Trophoblast cell (in vitro differentiated cells and primary cell): Measurements from ENCODE around the gene C19orf12.

ENCODE experiments used
- DNase-seq, 2 donors: peaks; one replicate each; pipeline ENCODE4 v3.0.0-alpha.2; 2016
- H2AFZ ChIP-seq: 2 replicates; pipeline ENCODE4 v1.6.1; 2013; ENCODE audit warnings: low read length, moderate library complexity, mild to moderate bottlenecking; ENCODE audit not compliant: insufficient read depth, poor library complexity
- H2AK5ac ChIP-seq: 2 replicates; pipeline ENCODE4 v1.6.1; 2013; ENCODE audit warnings: mild to moderate bottlenecking, low read length
- H2BK120ac ChIP-seq: 2 replicates; pipeline ENCODE4 v1.6.1; 2013; ENCODE audit warnings: low read length, mild to moderate bottlenecking, moderate library complexity; ENCODE audit not compliant: insufficient read depth, poor library complexity
- H2BK12ac ChIP-seq: 2 replicates; pipeline ENCODE4 v1.6.1; 2013; ENCODE audit warnings: mild to moderate bottlenecking, low read length, moderate library complexity
- H2BK5ac ChIP-seq: 2 replicates; pipeline ENCODE4 v1.6.1; 2013; ENCODE audit warnings: low read length, low read depth, moderate library complexity, mild to moderate bottlenecking; ENCODE audit not compliant: poor library complexity
- H3K14ac ChIP-seq: 2 replicates; pipeline ENCODE4 v1.6.1; 2013; ENCODE audit warnings: mild to moderate bottlenecking, low read length
- H3K18ac ChIP-seq: 2 replicates; pipeline ENCODE4 v1.6.1; 2013; ENCODE audit warnings: mild to moderate bottlenecking, low read length
- H3K23ac ChIP-seq: 2 replicates; pipeline ENCODE4 v1.6.1; 2013; ENCODE audit warnings: low read length
- H3K27ac ChIP-seq: 2 replicates; pipeline ENCODE4 v1.5.1; 2013; ENCODE audit warnings: low read depth, mild to moderate bottlenecking, inconsistent platforms, low read length, moderate library complexity
- H3K27me3 ChIP-seq: 2 replicates; pipeline ENCODE4 v1.6.1; 2013; ENCODE audit warnings: inconsistent platforms, mild to moderate bottlenecking, low read length, moderate library complexity; ENCODE audit not compliant: insufficient read depth
- H3K36me3 ChIP-seq, 2 experiments: 1 replicate in 1 of 2; 2 replicates in 1 of 2; pipeline ENCODE4 v1.6.1; 2013; ENCODE audit warnings: low read length in 2 of 2, mild to moderate bottlenecking in 2 of 2, moderate library complexity in 1 of 2; ENCODE audit not compliant: insufficient read depth in 2 of 2, control insufficient read depth in 1 of 2
- H3K4ac ChIP-seq: 2 replicates; pipeline ENCODE4 v1.6.1; 2013; ENCODE audit warnings: low read depth, mild to moderate bottlenecking, low read length, moderate library complexity
- H3K4me1 ChIP-seq, 2 experiments: 1 replicate in 1 of 2; 2 replicates in 1 of 2; pipeline ENCODE4 v1.6.1; 2013; ENCODE audit warnings: low read length in 2 of 2, mild to moderate bottlenecking in 2 of 2, moderate library complexity in 1 of 2; ENCODE audit not compliant: insufficient read depth in 2 of 2, control insufficient read depth in 1 of 2
- H3K4me2 ChIP-seq: 2 replicates; pipeline ENCODE4 v1.6.1; 2013; ENCODE audit warnings: inconsistent platforms, mild to moderate bottlenecking, low read length, moderate library complexity
- H3K4me3 ChIP-seq: 2 replicates; pipeline ENCODE4 v1.5.1; 2013; ENCODE audit warnings: mild to moderate bottlenecking, low read depth, low read length, inconsistent platforms
- H3K79me1 ChIP-seq: one replicate; pipeline ENCODE4 v1.6.1; 2013; ENCODE audit warnings: low read length
- H3K79me2 ChIP-seq: 2 replicates; pipeline ENCODE4 v1.6.1; 2013; ENCODE audit warnings: low read length, mild to moderate bottlenecking; ENCODE audit not compliant: control insufficient read depth, insufficient read depth, poor library complexity
- H3K9ac ChIP-seq: 2 replicates; pipeline ENCODE4 v1.6.1; 2013; ENCODE audit warnings: mild to moderate bottlenecking, low read length
- H3K9me3 ChIP-seq: 2 replicates; pipeline ENCODE4 v1.6.1; 2013; ENCODE audit warnings: low read depth, mild to moderate bottlenecking, control low read depth, inconsistent platforms, low read length; ENCODE audit not compliant: insufficient read depth
- H4K12ac ChIP-seq: 2 replicates; pipeline ENCODE4 v1.6.1; 2013; ENCODE audit warnings: low read depth, mild to moderate bottlenecking, low read length, moderate library complexity
- H4K8ac ChIP-seq: 2 replicates; pipeline ENCODE4 v1.6.1; 2013; ENCODE audit warnings: low read depth, mild to moderate bottlenecking, low read length, moderate library complexity
- H4K91ac ChIP-seq: one replicate; pipeline ENCODE4 v1.6.1; 2013; ENCODE audit warnings: low read depth, mild to moderate bottlenecking, low read length, moderate library complexity
- WGBS: extraction: QIAGEN DNeasy Blood & Tissue Kit; methylation state at CpG from one replicate; pipeline ENCODE4 v1.1.7; 2013; ENCODE audit warnings: missing lambda C conversion rate; ENCODE audit not compliant: insufficient read length, insufficient coverage; ENCODE audit errors: extremely low coverage; 5-methylcytosine and 5-hydroxymethylcytosine counted together

C19orf12 gene

DNA sequence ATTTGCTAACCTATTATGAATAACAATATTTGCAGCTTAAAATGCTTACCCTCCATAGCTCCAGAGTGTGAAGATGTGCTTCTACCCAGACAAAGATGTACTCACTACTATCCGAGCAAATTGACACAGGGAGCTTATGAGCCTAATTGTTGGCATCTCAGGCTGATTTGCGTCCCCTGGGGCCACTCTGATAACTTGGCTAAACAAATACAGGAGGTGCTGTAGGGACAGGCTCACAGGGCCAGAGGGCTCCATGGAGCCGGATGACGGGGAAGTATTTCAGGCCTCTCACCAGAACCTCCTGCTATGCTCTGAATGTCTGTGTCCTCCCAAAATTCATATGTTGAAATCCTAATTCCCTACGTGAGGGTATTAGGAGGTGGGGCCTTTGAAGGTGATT lies 26.7 kb upstream of the C19orf12 start:
- Histone ChIP-seq H3K79me2 (no peaks in the 10 kb centered on the region), H3K27me3 (no peaks in the 10 kb centered on the region), H3K4me3 (no peak overlapping the region), H4K12ac (no peak overlapping the region), H3K79me1 (no peaks in the 10 kb centered on the region), H3K23ac (no peak overlapping the region), H4K8ac (no peak overlapping the region), H3K14ac (no peak overlapping the region), H2BK5ac (no peak overlapping the region), H4K91ac (no peak overlapping the region), H3K27ac (no peak overlapping the region), H2AFZ (no peak overlapping the region), H2BK120ac (no peak overlapping the region), H2BK12ac (no peak overlapping the region), H3K36me3 (no peaks in the 10 kb centered on the region), H3K9me3 (peaks cover 1% of the 10 kb centered on the region), H2AK5ac (no peak overlapping the region), H3K4me1 (no peaks in the 10 kb centered on the region), H3K9ac (no peak overlapping the region), H3K4ac (no peak overlapping the region), H3K18ac (no peak overlapping the region), H3K4me2 (no peak overlapping the region)
- WGBS: no CpG with 5 or more reads among the region's 5 CpGs
- DNase-seq: peak in 1 of 2 donors; percentile 41

DNA sequence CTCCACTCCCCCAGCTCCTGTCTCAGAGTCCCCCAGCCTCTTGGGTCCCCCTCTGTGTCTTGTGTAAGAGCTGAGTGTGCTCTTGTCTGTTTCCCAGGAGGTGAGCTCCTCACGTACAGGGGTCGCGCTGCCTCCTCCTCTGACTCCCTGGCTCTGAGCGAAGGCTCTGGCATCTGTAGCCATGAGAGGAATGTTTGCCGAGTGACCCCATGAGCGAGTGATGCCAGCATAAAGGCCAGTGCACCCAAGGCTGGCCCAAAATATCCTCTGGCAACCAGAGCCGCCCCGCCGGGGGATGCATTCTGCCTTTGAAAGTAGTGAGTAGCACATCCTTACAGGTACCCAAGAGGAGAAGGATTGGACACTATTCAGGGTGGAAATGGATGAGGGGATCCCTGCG lies 26.2 kb upstream of the C19orf12 start:
- no peak overlapping the region for H2BK12ac ChIP-seq
- no peaks in the 10 kb centered on the region for H3K79me1 ChIP-seq
- no peak overlapping the region for H4K12ac ChIP-seq
- no peak overlapping the region for H3K14ac ChIP-seq
- H2BK5ac ChIP-seq: no peak overlapping the region
- H3K9ac ChIP-seq: no peak overlapping the region
- peaks cover 1% of the 10 kb centered on the region for H3K9me3 ChIP-seq
- WGBS: no CpG with 5 or more reads among the region's 10 CpGs
- H2BK120ac ChIP-seq: no peak overlapping the region
- H3K23ac ChIP-seq: no peak overlapping the region
- H2AK5ac ChIP-seq: no peak overlapping the region
- no peak overlapping the region for H4K91ac ChIP-seq
- no peak overlapping the region for H3K4me2 ChIP-seq
- no peaks in the 10 kb centered on the region for H3K36me3 ChIP-seq
- no peak overlapping the region for H3K27ac ChIP-seq
- DNase-seq: no peak
- no peak overlapping the region for H3K4me3 ChIP-seq
- H3K4ac ChIP-seq: no peak overlapping the region
- no peaks in the 10 kb centered on the region for H3K79me2 ChIP-seq
- H2AFZ ChIP-seq: no peak overlapping the region
- H3K27me3 ChIP-seq: no peaks in the 10 kb centered on the region
- no peaks in the 10 kb centered on the region for H3K4me1 ChIP-seq
- H3K18ac ChIP-seq: no peak overlapping the region
- H4K8ac ChIP-seq: no peak overlapping the region

DNA sequence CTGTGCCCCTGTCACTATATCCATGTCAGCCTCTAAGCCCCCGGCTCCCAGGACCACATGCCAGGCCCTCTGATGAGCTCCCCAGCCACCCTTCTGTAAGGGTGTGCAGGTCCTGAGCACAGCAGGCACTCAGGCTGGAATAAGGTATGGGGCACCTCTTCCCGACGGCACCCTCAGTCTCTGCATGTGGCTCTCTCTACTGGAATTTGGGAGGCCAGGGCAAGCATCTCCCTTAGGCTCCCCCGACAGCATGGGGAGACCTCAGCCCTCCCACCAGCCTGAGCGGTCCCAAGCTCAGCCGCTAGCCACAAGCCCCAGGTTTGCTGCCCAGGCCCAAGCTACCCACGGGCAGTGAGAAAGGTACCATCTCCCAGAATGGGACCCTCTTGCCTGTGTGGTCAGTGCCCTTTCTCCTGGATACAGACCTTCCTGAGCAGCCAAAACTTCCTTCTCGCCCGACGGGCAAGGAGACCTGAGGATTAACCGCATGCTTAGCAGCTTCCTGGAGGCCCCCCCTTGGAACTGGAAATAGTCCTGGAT lies 22.5 kb upstream of the C19orf12 start:
- Histone ChIP-seq H3K4me3 (no peak overlapping the region), H4K12ac (no peak overlapping the region), H3K27ac (no peak overlapping the region), H4K91ac (no peak overlapping the region), H3K9me3 (peaks cover 1% of the 10 kb centered on the region), H3K4me1 (no peaks in the 10 kb centered on the region), H3K18ac (no peak overlapping the region), H2BK12ac (no peak overlapping the region), H3K36me3 (no peaks in the 10 kb centered on the region), H4K8ac (no peak overlapping the region), H3K9ac (no peak overlapping the region), H2AK5ac (no peak overlapping the region), H3K79me2 (no peaks in the 10 kb centered on the region), H2AFZ (no peak overlapping the region), H3K23ac (no peak overlapping the region), H2BK5ac (no peak overlapping the region), H3K4ac (no peak overlapping the region), H3K14ac (no peak overlapping the region), H3K79me1 (no peaks in the 10 kb centered on the region), H2BK120ac (no peak overlapping the region), H3K4me2 (no peak overlapping the region), H3K27me3 (no peaks in the 10 kb centered on the region)
- DNase-seq: no peak
- no CpG with 5 or more reads among the region's 11 CpGs for WGBS

DNA sequence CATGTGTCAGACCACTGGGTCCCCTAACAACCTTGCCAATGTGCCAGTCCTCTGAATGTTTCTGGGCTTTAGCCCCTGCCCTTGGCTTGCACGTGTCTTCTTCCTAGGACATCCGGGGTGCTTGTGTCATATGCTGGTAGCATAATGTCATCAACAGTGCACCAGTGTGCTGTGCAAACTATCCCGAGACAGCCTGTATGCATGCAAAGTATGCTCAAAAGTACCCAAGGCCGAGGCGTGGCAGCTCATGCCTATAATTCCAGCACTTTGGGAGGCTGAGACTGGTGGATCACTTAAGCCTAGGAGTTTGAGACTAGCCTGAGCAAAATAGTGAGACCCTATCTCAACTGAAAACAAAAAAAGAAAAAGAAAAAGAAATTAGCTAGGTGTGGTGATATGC lies 20.8 kb upstream of the C19orf12 start:
- no peak overlapping the region for H4K12ac ChIP-seq

More for the DNA sequence above, 20.8 kb upstream of the C19orf12 start:
- no peak overlapping the region for H3K4me3 ChIP-seq
- no peak overlapping the region for H3K18ac ChIP-seq
- H4K91ac ChIP-seq: no peak overlapping the region
- H3K9ac ChIP-seq: no peak overlapping the region
- no peaks in the 10 kb centered on the region for H3K36me3 ChIP-seq
- DNase-seq: peak; percentile 90 to 93
- no peaks in the 10 kb centered on the region for H3K4me1 ChIP-seq
- H3K23ac ChIP-seq: no peak overlapping the region
- H2BK5ac ChIP-seq: no peak overlapping the region
- H2BK120ac ChIP-seq: no peak overlapping the region
- no peak overlapping the region for H3K4ac ChIP-seq
- no peaks in the 10 kb centered on the region for H3K27me3 ChIP-seq
- peaks cover 1% of the 10 kb centered on the region for H3K9me3 ChIP-seq
- no peak overlapping the region for H2AFZ ChIP-seq
- H3K4me2 ChIP-seq: no peak overlapping the region
- no peak overlapping the region for H3K27ac ChIP-seq
- no peaks in the 10 kb centered on the region for H3K79me1 ChIP-seq
- no peak overlapping the region for H2BK12ac ChIP-seq
- no peak overlapping the region for H4K8ac ChIP-seq
- no peak overlapping the region for H2AK5ac ChIP-seq
- no CpG with 5 or more reads among the region's 5 CpGs for WGBS
- H3K79me2 ChIP-seq: no peaks in the 10 kb centered on the region
- no peak overlapping the region for H3K14ac ChIP-seq
